ENCODE results near the gene PPARG. TPM values are rescaled to one million over a fixed set of nuclear protein-coding genes. Genes with fewer than 3 reads are reported as not detected.

Gene PPARG
- total RNA-seq, 2 donors from 2014 or later = 5.4 to 44.2 TPM

GRCh38 chr3:12353796-12354525, 65.1 kb downstream of the PPARG start:
- Histone ChIP-seq H3K9me3 (no peaks in the 10 kb centered on the region), H3K27ac (no peak overlapping the region), H3K27me3 (peaks cover 0 to 3% of the 10 kb centered on the region in 2 donors), H3K4me3 (no peak overlapping the region), H3K36me3 (replicated peaks in 1 of 2; ENCODE audit: insufficient read depth in 1 of 2, low read depth in 2 of 2) (no peaks in the 10 kb centered on the region), H3K4me1 (peaks cover 25% of the 10 kb centered on the region)
- 66 to 68% methylated on average over 7 of the region's 7 CpGs for WGBS, 2 donors
- TF ChIP-seq CTCF (IDR thresholded peaks at IDR 0.05) (no peak), POLR2A (IDR thresholded peaks at IDR 0.05) (no peak)
- intact Hi-C loops (cut with DNase I) = no loop called here
- ATAC-seq = peak; percentile 22
- DNase-seq = peak in 1 of 4 donors; percentile 30

GRCh38 chr3:12356175-12356574, 67.3 kb downstream of the PPARG start:
- TF ChIP-seq POLR2A (IDR thresholded peaks at IDR 0.05) (no peak), CTCF (IDR thresholded peaks at IDR 0.05) (no peak)
- peaks cover 11% of the 10 kb centered on the region for H3K4me1 ChIP-seq
- H3K27me3 ChIP-seq = peaks cover 0 to 3% of the 10 kb centered on the region in 2 donors
- 38 to 41% methylated on average over 5 of the region's 5 CpGs for WGBS, 2 donors
- intact Hi-C loops (cut with DNase I) = no loop called here
- DNase-seq (no peak), ATAC-seq (no peak)
- no peaks in the 10 kb centered on the region for H3K9me3 ChIP-seq
- H3K36me3 ChIP-seq (replicated peaks in 1 of 2; ENCODE audit: insufficient read depth in 1 of 2, low read depth in 2 of 2) = no peaks in the 10 kb centered on the region
- no peak overlapping the region for H3K27ac ChIP-seq
- no peak overlapping the region for H3K4me3 ChIP-seq

GRCh38 chr3:12356996-12357395, 68.1 kb downstream of the PPARG start:
- Histone ChIP-seq H3K4me3 (no peak overlapping the region), H3K36me3 (replicated peaks in 1 of 2; ENCODE audit: insufficient read depth in 1 of 2, low read depth in 2 of 2) (no peaks in the 10 kb centered on the region), H3K27me3 (peaks cover 0 to 3% of the 10 kb centered on the region in 2 donors), H3K27ac (no peak overlapping the region), H3K4me1 (peaks cover 2% of the 10 kb centered on the region), H3K9me3 (no peaks in the 10 kb centered on the region)
- DNase-seq (peak in 1 of 4 donors; percentile 32), ATAC-seq (no peak)
- 92 to 97% methylated on average over 7 of the region's 7 CpGs for whole genome bisulfite sequencing, 2 donors
- intact Hi-C loops (cut with DNase I) = no loop called here
- TF ChIP-seq POLR2A (IDR thresholded peaks at IDR 0.05) (no peak), CTCF (IDR thresholded peaks at IDR 0.05) (no peak)

- TF ChIP-seq CTCF (IDR thresholded peaks at IDR 0.05) (no peak), POLR2A (IDR thresholded peaks at IDR 0.05) (no peak)
- ATAC-seq (no peak), DNase-seq (no peak)
- intact Hi-C loops (cut with DNase I) = no loop called here
- Histone ChIP-seq H3K4me1 (no peaks in the 10 kb centered on the region), H3K27me3 (peaks cover 0 to under 1% of the 10 kb centered on the region in 2 donors), H3K36me3 (replicated peaks in 1 of 2; ENCODE audit: insufficient read depth in 1 of 2, low read depth in 2 of 2) (no peaks in the 10 kb centered on the region), H3K9me3 (no peaks in the 10 kb centered on the region), H3K27ac (no peak overlapping the region), H3K4me3 (no peak overlapping the region)
- 88 to 93% methylated on average over 3 of the region's 3 CpGs for WGBS, 2 donors
Measured at GRCh38 chr3:12357456-12357855, 68.6 kb downstream of the PPARG start.

Measured in body of pancreas (tissue), 4 donors.